CD4-positive, alpha-beta T cell treated with Interleukin-4 for 4 hours (primary cell): ENCODE data around the gene CALN1.
"Not testable (repeated sequence)": the region's sequence is repeated elsewhere in the genome, so short reads cannot be mapped to it uniquely, and the experiment has no call there.

Experiments used
- DNase-seq: peaks from one replicate; pipeline ENCODE4 v3.0.0-alpha.2; 2020

The CALN1 gene

DNA sequence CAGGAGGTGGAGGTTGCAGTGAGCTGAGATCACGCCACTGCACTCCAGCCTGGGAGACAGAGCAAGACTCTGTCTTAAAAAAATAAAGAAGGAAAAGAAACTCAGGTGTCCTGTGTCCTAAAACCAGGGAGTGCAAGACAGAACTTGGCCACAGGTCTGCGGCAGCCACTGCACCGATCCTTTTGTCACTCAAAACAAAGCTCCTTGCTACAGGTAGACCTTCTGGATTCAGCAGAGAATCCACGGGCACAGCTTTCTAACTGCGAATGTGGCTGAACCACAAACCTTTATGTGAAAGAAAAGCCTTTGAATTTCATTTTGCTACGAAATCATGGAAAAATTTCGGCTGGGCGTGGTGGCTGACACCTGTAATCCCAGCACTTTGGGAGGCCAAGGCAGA lies 634.9 kb downstream of the CALN1 start:
- no peak for DNase-seq

DNA sequence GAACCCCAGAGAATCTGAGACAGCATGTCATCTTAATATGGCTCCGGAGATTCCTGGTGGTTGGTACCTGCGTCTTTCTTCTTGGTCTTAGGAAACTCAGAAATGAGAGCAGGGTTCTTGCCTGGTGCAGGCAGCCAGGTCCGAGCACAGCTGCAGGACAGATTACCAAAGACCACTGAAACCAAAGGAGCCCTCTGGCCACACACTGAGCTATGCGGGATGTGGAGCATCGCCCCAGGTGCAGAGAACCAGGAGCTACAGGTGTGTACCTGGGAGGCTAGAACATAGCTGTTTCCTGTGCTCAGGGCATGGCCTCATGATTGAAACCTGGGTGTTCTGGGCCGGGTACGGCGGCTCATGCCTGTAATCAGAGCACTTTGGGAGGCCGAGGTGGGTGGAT lies 635.4 kb downstream of the CALN1 start:
- DNase-seq = no peak

DNA sequence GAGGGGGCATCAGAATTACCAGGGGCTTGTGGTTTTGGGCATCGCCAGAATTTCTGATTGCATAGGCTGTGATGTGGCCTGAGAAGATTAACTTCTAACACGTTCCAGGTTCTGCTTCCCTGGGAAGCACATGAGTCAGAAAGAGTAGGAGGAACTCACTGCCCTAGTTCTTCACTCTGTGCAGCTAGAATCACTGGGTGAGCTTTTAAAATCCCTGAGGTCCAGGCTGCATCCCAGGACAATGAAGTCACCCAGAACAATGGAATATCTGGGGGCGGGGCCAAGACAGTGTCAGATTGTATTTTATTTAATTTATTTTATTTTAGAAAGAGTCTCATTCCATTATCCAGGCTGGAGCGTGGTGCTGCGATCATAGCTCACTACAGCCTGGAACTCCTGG lies 636.5 kb downstream of the CALN1 start:
- DNase-seq = no peak

DNA sequence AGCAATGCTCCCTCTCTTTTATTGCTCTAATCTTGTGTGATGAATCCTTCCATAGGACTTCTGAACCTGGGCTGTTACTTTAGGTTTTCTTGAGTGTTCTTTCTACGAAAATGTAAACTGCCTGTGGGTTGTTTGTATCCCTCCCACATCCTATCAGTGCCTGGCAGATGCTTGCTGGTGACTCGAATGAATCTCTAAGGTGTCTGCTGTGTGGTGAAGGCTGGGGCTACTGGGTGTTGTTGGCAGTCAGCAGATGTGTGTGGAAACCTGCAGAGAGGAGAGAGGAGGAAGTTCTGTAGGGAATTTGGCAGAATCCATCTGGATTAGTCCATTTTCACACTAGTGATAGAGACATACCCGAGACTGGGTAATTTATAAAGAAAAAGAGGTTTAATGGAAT lies 639.4 kb downstream of the CALN1 start:
- no peak for DNase-seq

DNA sequence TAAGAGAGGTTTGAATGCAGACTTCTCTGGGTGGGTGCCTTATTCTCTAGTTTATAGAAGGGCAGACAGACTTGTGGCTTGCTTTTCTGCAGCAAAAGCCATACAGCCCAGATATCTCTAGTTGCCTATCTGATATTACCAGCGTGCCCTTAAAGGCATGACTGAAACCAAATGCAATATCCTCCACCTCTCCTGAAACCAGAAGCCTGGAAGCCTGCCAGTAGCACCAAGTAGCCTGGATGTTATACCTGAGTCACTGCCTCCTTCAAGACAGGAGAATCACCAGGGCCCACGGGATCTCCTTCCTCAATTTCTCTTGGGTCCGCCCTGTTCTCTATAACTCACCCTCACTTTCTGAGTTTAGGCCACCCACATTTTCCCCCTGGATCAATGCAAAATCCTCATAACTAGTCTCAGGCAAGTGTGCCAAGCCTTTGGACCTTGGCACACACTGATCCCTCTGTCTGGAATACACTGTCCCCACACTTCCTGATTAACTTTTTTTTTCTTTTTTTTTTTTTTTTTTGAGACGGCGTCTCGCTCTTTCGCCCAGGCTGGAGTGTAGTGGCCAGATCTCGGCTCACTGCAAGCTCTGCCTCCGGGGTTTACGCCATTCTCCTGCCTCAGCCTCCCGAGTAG lies 641.8 kb downstream of the CALN1 start:
- DNase-seq = no peak

DNA sequence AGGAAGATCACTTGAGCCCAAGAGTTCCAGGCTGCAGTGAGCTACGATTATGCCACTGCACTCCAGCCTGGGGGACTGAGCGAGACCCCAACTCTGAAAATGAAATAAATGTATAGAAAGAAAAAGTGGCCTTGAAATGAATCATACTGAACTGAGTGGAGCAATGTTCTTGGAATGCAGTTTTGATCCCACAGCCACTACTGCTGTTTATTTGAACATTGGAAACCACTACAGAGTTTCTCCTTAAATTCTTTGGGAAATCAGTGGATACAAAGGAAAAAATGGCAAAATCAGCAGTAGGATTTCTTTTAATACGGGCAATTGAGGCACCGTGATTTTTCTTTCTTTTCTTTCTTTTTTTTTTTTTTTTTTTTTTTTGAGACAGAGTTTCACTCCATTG lies 642.8 kb downstream of the CALN1 start:
- no peak for DNase-seq

DNA sequence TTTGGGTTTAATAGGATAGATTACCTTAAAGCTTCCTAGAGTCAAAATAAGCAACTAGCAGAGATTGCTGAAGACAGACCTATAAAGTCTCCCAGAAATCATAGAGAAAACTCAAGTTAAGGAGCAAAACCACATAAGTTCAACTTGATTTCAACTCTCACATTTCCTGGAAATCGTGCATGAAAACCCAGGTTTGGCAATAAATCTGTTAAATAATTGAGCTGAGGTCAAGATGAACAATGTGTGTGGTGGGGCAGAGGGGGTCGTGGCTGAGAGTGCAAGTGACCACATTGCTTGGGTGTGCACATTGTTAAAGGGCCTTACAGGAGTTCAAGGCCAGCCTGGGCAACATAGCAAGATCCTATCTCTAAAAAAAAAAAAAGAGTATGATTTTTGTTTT lies 643.7 kb downstream of the CALN1 start:
- no peak for DNase-seq

DNA sequence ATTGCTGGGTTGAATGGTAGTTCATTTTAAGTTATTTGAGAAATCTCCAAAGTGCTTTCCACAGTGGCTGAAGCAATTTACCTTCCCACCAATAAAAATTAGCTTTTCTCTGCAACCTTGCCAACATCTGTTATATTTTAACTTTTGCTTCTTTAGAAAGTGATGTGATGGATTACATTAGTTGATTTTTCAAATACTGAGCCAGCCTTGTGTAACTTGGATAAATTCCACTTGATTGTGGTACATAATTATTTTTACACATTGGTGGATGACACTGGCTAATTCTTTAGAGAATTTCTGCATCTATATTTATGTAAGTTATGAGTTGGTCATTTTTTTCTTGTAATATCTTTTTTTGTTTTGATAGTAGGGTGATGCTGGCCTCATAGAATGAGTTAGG lies 646.1 kb downstream of the CALN1 start:
- DNase-seq = no peak

DNA sequence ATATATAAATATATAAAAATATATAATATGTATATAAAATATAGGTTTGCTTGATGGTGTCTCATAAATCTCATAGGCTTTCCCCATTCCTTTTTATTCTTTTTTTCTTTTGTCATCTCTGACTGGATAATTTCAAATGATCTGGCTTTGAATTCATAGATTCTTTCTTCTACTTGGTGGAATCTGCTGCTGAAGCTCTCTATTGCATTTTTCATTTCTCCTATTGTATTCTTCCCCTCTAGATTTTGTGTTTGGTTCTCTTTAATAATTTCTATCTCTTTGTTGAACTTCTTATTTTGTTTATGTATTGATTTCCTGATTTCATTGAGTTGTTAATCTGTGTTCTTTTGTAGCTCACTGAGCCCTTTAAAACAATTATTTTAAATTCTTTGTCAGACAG lies 650.8 kb downstream of the CALN1 start:
- no peak for DNase-seq

DNA sequence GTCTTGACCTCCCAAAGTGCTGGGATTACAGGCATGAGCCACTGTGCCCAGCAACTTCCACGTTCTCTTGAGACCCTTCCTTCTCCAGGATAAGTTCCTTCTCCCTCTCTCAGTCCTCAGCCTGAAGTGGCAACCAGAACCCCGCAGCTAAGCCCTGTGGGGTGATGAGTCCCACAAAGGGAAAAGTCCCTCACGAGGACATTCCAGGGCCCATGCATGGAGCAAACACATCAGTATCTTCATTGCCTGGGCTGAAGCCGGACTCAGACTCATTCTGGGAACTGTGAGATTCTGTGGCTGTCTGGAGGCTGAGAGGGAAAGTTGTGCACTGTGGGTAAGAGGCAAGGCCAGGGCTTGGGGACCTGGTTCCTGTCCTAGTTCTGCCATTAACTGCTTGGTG lies 657.3 kb downstream of the CALN1 start:
- DNase-seq = no peak

DNA sequence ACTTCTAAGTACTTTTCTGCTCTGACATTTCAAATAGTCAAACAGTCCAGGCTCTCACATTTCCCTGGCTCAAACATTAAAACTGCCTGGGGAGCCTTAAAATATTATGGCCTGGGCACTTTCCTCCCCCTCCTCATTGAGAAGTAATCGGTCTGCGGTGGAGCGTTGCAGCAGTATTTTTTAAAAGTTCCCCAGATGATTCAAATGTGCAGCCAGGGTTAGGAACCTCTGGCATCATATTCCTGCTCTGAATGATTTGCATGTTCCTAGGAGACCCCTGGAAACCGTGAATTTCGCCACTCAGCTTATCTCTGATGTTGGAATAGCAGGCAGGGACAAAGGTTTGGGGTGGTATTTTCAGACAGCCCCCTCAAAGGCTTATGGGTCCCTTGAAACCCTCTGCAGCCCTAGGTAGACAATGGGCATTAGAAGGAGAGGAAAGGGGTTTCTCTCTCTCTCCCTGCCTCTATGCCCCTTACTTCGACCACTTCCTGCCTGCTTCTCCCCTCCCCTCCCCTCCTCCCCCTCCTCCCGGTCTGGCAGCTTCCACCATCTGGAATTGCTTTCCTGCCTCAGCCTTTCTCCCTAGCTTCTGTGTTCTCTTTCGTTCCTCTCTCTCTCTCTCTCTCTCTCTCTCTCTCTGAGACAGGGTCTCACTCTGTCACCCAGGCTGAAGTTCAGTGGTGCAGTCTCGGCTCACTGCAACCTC lies 658.0 kb downstream of the CALN1 start:
- DNase-seq = no peak

DNA sequence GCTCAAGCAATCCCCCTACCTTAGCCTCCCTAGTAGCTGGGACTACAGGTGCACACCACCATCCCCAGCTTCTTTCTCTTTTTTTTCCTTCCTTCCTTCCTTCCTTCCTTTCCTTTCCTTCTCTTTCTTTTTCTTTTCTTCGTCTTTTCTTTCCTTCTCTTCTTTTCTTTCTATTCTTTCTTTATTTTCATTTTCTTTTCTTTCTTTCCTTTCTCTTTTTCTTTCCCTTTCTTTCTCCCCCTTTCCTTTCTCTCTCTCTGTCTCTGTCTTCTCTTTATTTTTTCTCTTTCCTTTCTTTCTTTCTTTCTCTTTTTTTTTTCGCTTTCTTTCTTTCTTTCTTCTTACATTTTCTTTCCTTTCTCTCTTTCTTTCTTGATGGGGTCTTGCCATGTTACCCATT lies 658.9 kb downstream of the CALN1 start:
- DNase-seq = no peak

DNA sequence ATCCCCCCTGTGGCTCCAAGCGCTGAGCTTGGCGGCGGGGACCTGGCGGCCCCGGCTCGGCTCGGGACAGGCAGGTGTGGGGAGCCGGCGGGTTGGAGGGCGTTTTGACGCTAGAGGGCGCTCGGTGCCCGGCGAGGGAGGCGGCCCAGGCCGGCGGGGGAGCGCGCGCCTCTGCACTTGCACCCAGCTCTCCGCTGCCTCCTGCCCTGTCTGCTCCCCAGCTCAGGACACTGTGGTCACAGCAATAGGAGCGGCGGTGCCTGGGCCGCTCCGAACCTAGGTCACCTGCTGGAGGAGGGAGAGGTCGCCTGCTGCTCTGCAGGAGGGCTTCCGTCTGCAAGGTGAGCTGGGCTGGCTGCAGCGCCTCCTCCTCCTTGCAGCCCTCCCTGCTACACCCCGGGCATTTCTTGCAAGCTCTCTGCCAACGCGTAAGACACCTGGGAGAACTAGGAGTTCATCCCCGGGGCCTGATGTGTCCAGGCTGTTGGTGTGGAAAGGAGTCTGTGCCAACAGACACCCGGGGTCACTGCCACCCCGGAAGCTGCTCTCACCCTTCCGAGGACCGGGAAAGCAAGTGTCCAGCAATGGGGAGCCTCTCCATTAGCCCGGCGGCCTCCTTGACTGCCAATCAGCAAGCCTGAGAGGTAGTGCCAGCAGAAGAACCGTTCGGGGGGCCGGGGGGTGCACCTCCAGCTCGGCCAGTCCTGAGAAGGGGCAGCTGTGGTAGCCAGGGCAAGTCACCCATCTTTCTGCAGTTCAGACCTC lies 659.8 kb downstream of the CALN1 start:
- DNase-seq = no peak

DNA sequence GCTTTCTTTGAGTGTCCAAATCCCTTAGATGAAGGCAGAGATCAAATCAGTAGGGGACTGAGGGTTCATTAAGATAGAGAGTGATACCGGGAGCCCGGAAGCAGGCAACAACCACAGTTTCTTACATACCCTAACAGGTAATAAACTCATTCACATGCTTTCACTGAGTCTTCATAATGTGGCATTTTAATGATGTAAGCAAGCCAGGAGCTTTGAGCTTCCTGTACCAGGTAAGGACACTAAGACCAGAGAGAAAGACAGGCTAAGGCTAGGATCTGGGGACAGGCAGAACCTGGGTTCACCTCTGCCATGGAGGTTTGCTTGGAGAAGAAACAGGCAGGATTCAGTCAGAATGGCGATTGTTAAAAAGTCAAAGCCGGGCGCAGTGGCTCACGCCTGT lies 661.8 kb downstream of the CALN1 start:
- DNase-seq = no peak

DNA sequence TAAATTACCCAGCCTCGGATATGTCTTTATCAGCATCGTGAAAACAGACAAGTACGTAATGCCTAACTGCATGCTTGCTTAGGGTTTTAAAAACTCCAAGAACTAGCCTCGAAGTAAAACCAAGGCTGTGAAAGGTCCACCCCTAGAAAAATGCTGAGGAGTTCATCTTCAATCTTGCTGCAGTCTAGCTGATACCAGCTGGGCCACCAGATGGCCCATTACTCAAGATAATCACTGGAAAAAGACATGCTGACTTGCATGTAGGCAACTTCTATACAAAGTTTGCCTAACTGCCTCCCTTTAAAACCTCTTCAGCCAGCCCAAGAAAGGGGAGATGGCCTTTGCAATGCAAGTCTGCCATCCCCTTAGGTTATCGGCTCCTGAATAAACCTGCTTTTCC lies 666.1 kb downstream of the CALN1 start:
- DNase-seq = no peak

DNA sequence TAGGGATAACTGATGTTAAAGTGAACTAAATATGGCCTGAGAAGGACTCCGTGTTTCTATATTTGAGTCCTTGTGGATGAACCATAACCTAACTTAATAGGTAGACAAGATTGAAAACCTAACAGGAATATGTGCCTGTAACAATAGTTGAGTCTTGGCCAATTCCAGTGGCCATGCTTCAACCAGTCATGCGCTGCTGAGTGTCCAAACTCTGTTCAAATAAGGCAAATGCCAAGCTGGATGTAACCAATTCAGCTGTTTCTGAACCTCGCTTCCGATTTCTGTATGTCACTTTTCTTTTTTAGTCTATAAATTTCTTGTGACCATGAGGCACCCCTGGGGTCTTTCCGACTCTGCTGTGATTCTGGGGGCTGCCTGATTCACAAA lies 672.0 kb downstream of the CALN1 start:
- DNase-seq = no peak

DNA sequence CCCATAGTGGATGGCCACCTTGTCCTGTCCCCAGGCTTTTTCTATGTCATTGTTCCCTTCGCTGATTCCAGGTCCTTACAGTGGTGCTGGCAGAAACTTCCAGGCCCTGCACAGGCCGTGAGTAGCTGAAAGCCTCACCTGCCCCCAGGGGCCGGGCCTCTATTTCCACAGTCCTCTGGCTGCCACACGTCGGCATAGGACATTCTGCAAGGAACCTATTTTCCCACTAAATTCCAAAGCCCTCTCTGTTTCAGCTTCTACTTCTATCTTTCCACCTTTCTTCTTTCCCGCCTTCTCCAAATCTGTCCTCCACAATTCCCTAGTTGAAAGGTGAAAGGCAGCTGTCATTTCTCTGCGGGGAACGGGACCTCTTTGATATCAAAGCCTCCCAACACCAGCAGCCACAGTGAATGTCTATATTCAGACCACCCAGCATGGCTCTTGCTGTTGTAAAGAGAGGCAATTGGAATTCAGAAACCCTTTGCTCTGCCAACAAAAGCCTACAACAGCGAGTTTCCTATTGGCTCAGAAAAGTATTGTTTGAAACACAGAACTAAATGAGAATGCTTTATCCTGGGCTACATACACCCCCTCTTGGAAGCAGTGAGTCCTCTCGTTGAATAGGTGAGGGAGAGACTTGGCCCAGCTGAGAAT lies 672.5 kb downstream of the CALN1 start:
- no peak for DNase-seq

DNA sequence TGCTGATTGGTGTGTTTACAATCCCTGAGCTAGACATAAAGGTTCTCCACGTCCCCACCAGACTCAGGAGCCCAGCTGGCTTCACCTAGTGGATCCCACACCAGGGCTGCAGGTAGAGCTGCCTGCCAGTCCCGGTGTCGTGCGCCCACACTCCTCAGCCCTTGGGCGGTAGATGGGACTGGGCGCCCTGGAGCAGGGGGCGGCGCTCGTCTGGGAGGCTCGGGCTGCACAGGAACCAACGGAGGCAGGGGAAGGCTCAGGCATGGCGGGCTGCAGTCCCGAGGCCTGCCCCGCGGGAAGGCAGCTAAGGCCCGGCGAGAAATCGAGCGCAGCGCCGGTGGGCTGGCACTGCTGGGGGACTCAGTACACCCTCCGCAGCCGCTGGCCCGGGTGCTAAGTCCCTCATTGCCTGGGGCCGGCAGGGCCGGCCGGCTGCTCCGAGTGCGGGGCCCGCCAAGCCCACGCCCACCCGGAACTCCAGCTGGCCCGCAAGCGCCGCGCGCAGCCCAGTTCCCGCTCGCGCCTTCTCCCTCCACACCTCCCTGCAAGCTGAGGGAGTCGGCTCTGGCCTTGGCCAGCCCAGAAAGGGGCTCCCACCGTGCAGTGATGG lies 674.1 kb downstream of the CALN1 start:
- DNase-seq = not testable (repeated sequence)

DNA sequence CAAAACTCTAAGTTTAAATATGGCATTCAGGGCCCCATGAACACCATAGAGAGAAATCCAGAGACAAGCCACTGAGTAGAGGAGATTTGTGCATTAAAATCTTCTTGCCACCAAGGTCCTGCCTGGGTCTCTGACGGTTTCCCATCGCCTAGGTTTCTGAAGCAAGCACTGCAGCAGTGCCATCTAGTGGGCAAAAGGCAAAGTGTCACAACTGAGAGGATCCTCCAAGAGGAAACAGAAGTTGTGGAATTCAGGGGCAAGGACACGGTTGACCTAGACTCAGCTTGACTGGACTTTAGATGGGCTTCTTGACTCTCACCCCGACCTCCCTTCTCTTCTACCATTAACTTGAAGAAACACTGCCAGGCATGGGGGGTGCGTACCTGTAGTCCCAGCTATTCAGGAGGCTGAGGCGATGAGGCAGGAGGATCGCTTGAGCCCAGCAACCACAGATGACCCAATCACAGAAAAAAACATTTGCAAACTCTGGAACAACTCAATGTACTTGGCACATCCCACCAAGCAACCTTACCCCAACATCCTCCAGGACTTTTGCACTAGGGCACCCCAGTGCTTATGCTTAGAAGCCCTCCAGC lies 676.1 kb downstream of the CALN1 start:
- DNase-seq = peak; percentile 22

DNA sequence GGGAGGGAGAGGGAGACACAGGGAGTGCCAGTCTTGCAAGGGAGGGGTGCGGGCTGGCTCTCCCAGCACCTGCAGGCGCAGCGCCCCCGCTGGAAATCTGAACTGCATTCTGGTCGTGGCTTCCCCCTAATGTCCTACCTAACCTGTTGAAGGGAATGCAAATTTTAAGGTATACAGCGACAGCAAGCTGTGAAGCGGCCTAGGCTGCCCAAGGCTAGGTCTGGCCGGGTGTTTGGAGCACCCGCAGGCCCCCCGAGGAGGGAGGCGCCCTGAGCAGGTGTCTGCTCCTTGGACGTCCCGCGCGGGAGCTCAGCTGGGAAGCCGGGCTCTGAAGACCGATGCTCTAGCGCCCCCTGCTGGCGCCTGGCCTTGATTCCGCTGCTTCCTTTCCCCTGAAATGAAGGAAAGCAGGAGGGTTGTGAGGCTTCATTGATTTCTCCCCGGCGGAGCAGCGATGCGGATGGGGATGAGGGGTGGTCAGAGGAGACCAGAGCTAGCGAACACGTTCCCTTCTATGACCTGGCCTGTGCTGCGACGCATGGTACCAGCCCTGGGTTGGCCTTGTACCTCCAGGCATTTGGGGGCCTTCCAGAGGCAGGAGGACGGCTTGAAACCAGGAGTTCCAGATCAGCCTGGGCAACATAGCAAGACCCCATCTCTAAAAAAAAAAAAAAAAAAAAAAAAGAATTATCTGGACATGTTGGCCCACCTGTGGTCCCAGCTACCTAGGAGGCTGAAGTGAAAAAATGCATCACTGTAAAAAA lies 678.8 kb downstream of the CALN1 start:
- no peak for DNase-seq

DNA sequence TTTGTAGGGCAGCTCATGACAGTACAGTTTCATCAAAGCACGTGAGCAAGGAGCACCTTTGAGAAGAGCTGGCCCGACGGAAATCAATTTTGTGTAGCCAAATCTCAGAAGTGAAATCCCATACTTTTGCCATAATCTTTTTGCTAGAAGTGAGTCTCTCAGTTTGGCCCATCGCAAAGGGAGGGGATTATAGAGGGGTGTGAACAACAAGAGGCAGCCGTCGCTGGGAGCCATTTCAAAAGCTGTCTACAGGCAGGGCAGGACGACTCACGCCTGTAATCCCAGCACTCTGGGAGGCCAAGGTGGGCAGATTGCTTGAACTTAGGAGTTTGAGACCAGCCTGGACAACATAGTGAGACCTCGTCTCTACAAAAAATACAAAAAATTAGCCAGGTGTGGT lies 680.4 kb downstream of the CALN1 start:
- no peak for DNase-seq
